NCI-H1105 (cell line): ENCODE data around the gene PRDX1.
A peak's percentile ranks its signal among the peaks of the same experiment; 100 is the strongest.
"Not testable (repeated sequence)": the region's sequence is repeated elsewhere in the genome, so short reads cannot be mapped to it uniquely, and the experiment has no call there.

ENCODE experiments used
- DNase-seq: peaks from one replicate; lab custom pipeline; 2025; lab: John Stamatoyannopoulos, UW

Gene PRDX1

DNA sequence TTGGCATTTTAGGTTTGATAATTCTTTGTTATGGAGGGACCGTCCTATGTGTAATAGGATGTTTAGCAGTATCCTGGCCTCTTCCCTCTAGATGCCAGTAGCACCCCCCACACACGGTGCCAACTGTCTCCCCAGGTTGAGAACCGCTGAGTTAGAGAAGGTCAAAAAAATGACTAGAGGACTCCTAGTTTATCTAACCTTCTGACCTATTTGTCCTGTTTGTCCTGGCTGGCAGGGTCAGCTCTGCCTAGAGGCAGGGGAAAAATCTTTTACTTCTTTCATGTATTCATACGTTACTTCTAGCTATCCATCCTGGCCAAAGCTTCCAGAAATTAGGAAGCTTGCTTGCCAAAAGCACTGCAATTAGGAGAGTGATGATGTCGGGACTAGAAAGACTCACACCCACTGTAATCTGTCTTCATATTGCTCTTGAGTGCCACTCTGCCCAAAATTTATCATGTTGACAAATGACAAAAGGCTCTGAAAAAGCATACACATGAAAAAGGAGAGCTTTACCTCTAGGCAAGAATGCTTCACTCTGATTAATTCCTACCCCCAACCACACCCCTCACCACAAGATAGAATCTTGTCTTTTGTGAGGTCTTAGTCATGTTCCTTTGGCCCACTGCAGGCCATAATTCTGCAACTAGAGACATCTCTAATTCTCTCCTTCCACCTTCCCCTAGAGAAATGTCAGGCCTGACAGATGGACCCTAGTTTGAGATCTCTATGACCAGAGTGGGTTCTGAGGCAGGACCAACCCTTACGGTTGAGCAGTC, 14.5 kb upstream of the PRDX1 start:
- DNase-seq = no peak

GRCh38 chr1:45531873-45532272, 10.2 kb upstream of the PRDX1 start:
- DNase-seq = no peak

- DNase-seq = no peak
These were observed 9.0 kb upstream of the PRDX1 start for GRCh38 chr1:45530632-45531135.

GRCh38 chr1:45526135-45526644, 4.5 kb upstream of the PRDX1 start:
- no peak for DNase-seq

GRCh38 chr1:45523975-45524374, 2.3 kb upstream of the PRDX1 start:
- DNase-seq = not testable (repeated sequence)

DNA sequence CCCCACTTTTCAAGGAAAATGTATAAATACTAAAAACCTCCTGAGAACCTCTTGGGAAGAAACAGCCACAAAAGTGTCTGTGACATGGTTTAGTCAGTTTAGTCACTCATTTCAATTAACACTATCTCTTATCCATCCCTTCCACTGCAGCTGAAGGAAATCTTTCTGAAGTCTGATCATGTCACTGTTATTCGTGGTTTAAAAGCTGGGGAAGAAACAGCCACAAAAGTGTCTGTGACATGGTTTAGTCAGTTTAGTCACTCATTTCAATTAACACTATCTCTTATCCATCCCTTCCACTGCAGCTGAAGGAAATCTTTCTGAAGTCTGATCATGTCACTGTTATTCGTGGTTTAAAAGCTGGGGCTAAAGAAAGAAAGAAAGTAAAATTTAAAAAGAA, 1.8 kb upstream of the PRDX1 start:
- not testable (repeated sequence) for DNase-seq

GRCh38 chr1:45522324-45523104, 830 bp upstream of the PRDX1 start:
- no peak for DNase-seq

- not testable (repeated sequence) for DNase-seq
These were observed 1.9 kb downstream of the PRDX1 start for GRCh38 chr1:45519774-45520173.

DNA sequence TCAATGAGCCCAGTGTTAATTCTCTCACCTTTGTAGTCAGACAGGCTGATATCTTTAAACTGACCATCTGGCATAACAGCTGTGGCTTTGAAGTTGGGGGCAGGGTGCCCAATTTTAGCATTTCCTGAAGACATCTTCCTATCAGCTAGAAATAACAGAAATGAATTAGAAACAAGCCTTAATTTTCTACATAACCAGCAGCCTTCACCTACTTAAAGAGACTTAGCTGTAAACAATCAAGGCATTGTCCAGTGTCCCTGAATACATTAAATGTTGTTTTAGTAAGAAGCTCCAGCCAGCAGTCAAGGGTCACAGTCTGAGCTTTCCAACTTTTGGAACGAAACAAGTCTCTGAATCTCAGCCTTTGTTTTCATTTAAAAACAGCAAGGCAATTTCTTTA, 2.8 kb downstream of the PRDX1 start:
- no peak for DNase-seq

DNA sequence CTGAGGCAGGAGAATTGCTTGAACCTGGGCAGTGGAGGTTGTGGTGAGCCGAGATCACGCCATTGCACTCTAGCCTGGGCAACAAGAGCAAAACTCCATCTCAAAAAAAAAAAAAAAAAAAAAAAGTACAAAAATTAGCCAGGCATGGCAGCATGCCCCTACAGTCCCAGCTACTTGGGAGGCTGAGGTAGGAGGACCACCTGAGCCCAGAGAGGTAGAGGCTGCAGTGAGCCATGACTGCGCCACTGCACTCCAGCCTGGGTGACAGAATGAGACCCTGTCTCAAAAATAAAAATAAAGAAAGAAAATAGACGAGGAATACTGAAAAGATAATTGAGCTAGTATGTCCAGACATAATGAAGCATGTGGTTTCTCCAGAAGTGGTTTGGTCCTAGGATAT, 3.3 kb downstream of the PRDX1 start:
- DNase-seq = not testable (repeated sequence)

DNA sequence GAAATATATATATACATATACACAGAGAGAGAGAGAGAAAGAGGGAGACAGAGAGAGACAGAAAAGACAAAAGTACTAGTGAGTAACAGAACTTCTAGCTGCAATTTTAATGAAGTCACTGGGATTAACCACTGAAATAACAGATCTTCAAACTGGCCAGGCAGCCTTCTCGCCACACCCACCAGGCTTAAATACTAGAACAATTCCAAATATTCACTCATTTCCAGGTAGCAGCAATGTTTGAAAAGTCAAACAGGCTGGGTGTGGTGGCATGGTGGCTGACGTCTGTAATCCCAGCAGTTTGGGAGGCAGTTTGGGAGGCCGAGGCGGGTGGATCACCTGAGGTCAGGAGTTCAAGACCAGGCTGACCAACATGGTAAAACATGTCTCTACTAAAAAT, 5.2 kb downstream of the PRDX1 start:
- no peak for DNase-seq

DNA sequence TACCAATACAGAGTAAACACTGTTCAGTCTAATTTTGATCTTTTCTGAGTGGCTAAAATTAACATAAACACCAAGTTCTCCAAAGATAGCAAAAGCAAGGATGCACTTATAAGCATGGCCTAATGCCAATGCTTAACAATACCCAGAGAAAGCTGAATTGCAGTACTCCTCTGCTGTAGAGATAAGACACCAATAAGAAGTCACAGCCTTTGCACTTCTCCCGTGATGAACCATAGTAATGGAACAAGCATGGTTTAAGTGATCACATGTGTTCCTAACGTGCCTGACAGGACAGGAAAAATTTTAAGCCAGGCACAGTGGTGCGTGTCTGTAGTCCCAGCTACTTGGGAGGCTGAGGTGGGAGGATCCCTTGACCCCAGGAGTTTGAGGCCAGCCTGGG, 5.6 kb downstream of the PRDX1 start:
- DNase-seq = no peak

- DNase-seq = not testable (repeated sequence)
These were observed 8.0 kb downstream of the PRDX1 start for GRCh38 chr1:45513532-45514260.

- DNase-seq = peak; percentile 47
These were observed 9.0 kb downstream of the PRDX1 start for GRCh38 chr1:45512641-45513054.

DNA sequence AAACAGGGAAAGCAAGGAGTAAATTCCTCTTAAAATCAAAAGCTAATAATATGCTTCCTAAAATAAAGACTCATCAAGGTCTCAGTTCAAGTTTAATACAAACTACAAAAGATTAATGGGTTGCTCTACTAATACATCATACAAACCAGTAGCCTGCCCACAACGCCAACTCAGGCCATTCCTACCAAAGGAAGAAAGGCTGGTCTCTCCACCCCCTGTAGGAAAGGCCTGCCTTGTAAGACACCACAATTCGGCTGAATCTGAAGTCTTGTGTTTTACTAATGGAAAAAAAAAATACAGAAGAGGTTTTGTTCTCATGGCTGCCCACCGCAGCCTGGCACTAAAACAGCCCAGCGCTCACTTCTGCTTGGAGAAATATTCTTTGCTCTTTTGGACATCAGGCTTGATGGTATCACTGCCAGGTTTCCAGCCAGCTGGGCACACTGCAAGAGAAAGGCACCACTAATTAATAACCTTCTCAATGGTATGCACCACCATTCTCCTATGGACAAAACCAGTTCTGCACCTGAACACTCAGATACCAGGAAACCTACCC, 10.6 kb downstream of the PRDX1 start:
- no peak for DNase-seq

GRCh38 chr1:45510036-45510971, 11.4 kb downstream of the PRDX1 start:
- no peak for DNase-seq

DNA sequence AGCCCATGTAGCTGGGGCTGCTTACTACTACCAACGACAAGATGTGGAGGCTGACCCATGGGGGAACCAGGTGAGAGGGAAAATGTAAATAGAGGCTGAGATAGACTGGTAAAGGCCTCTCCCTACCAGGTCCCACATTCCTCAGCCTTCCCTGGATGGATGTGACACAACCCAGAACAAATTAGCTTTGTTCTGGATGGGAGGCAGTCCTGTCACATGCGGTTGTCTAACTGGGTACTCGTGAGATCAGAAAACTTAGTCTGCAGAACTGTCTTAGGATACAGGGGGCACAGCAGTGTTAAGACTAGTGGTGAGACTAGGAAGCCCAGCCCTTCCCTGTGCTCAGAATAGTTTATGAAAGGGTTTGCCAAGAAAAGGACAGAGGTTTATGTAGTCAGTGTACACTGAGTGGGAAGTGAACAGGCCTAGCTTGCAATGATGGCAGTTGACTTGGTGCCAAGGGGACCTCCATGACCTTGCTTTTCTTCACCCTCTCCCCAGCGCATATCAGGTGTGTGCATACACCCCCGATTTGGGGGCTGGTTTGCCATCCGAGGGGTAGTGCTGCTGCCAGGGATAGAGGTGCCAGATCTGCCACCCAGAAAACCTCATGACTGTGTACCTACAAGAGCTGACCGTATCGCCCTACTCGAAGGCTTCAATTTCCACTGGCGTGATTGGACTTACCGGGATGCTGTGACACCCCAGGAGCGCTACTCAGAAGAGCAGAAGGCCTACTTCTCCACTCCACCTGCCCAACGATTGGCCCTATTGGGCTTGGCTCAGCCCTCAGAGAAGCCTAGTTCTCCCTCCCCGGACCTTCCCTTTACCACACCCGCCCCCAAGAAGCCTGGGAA, 13.2 kb downstream of the PRDX1 start:
- no peak for DNase-seq

DNA sequence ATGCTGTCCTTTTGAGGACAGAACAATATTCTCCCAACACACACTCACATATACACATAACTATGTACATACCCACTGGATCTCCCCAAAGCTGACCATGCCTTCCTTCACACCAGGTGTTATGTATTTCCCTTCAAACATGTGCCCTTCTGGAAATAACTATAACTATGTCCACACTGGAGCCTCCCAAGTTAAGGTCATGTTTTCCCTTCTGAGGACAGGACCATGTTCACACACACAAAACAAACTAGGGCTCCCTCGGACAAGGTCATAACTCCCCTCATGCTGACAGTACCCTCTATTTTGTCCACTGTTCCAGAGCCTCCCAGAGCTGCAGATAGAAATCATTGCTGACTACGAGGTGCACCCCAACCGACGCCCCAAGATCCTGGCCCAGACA, 13.8 kb downstream of the PRDX1 start:
- no peak for DNase-seq

DNA sequence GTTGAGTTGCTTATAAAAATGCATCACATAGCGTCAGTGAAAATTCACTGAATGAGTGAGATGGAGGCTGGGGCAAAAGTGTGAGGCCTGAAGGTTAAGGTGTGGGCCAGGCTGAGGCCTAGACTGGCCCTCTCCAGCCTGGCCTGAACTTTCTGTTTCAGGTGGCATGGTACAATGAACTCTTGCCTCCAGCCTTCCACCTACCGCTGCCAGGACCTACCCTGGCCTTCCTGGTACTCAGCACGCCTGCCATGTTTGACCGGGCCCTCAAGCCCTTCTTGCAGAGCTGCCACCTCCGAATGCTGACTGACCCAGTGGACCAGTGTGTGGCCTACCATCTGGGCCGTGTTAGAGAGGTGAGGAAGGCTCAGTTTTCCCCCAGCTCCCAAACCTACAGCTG, 14.5 kb downstream of the PRDX1 start:
- no peak for DNase-seq
